ENCODE data around the gene ZNF2.

The ZNF2 gene

DNA sequence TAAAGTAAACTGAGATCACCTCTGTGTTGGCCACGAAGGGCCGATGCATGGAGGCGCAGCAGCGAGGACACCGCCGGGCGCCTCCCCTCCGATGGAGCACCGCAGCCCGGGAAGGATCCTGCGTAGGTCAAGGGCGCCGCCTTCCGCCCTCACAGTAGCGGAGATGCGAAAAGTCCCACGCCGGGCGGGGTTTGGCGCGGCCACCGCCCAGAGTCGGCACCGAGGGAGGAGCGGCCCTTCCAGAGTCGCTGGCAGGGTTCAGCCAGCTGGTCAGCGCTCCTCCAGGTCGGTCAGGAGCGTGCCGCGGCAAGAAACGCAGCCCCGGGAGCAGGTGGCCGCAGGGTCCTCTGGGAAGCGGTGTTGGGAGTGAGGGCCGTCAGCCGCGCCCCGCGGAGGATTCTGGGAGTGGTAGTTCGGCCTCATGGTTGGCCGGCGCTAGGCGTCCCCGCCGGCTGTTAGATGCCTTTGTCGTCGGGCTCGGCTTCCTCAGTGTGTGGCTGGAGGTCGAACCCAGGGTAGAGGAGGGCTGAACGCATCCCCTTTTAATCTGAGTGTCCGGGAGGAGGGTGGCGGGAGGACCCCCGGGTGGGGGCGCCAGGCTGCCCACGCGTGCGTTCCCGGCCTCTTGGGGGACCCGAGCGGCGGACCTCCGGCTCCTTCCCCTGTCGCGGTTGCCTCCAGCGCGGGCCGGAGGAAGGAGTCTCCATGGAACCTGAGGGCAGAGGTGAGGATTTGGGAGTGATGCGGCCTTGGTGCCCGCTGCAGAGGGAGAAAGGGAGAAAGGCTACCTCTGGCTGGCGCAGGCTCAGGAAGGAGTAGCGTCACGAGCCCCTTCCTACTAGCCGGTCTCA is 41.7 kb downstream of the ZNF2 start, which contains the start of gene ZNF892:
Gene ZNF892, plus strand, starts transcription at position 411 of the 851 bp plus-strand sequence. Its CDS starts 295 bp downstream, at position 706.
- DNase-seq, result peak; percentile 76

DNA sequence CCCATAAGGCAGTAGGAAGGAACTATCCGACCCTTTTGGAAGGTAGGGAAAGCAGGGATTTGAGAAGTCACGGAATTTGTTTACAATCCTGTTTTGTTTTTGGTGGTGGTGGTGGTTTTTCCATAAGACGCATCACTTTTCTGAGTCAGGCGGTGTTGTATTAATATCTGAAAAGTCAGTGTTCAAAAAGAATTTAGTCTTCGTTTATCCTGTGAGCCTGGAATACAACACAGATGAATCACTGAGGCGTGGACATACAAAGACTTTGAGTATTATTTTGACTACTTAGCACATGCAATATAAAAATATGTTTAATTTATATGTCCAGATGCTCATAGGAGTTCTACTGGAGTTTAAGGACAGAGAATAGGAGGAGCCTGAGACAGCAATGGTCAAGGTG is 42.5 kb downstream of the ZNF2 start:
- DNase-seq, result peak; percentile 4

DNA sequence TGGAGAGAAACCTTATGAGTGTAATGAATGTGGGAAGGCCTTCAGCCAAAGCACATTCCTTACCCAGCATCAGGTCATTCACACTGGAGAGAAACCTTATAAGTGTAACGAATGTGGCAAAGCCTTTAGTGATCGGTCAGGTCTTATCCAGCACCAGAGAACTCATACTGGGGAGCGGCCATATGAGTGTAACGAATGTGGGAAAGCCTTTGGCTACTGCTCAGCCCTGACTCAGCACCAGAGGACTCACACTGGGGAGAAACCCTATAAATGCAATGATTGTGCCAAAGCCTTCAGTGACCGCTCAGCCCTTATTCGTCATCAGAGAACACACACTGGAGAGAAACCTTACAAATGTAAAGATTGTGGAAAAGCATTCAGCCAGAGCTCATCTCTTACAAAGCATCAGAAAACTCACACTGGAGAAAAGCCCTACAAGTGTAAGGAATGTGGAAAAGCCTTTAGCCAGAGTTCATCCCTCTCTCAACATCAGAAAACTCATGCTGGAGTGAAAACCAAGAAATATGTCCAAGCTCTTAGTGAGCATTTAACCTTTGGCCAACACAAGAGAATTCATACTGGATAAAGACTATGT is 49.5 kb downstream of the ZNF2 start:
- DNase-seq, result no peak

DNA sequence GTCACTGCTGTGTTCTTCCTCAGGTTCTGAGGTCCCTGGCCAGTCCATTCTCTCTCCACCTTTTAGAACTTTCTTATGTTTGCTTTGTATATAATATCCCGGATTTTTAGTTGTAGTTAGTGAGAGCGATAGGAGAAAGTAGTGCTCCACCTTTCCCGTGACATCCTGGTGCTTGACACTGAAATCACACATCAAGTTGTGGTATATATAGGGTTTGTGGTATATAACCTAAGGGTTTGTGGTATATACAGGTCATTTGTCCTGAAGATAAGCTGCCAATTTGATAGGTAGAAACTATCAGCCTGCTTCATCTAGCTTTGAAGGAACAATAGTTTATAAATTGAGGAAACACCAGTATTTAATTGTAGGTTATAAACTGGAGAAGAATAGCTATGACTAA is 54.8 kb downstream of the ZNF2 start:
- DNase-seq, result no peak

DNA sequence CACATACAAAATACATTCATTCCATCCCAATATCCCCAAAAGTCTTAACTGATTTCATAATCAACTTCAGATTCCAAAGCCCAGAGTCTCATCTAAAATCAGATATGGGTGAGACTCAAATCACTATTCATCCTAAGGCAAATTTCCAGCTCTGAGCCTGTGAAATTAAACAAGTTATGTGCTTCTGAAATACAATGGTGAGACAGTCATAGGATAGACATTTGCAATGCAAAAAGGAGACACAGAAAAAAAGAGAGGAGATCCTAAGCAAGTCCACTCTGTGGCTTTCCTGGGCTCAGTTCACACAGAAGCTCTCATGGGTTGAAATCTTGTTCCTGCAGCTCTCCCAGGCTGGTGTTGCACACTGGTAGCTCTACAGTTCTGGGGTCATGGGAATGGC is 60.0 kb downstream of the ZNF2 start:
- DNase-seq, result no peak

DNA sequence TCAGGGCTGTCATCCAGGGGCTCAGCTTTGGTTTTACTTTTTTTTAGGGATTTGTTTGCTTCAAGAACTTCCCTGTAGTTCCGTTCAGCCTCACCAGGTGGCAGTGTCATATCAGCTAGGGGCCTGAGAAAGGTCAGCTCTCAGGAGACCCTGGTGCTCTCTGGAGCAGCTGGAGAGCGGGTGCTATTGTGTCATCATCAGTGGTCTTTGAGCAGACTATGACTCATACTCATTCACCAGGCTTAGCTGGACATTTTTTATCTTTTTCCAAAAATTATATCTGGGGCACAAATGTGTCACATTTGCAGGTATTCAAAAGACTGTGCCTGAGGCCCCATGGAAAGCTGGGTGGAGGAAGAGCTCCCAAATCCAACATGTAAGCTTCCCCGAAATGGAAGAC is 66.1 kb downstream of the ZNF2 start:
- DNase-seq, result peak; percentile 58

DNA sequence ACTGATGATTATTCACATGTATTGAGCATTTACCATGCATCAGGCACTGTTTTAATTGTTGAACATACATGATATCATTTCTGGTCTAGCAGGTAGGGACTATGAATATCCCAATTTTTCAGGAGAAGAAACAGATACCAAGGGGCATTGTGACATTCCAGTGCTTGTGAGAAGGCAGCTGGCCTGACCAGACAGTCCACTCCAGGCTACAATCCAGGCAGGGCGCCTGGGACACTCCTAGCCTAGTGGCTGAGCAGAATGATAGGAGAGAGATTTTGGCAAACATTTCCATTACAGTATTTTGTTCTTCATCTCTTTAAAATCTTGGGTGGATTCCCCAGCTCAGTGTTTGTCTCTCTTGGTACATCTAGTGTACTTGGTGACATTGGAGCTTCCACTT is 66.6 kb downstream of the ZNF2 start:
- DNase-seq, result no peak
